Activated CD4-positive, alpha-beta memory T cell treated with anti-CD3 and anti-CD28 coated beads, Interleukin-2, amount 10 ng/mL, durations not matched to agents 7 days and 5 days (primary cell): ENCODE measurements around the gene FOXK2. TPM values are rescaled to one million over a fixed set of nuclear protein-coding genes. Genes with fewer than 3 reads are reported as not detected.

Source experiments
- CTCF ChIA-PET: fragments of 350-600 bp; sonication (Branson Sonifier 250); formaldehyde crosslinking; loops from one replicate; lab custom pipeline; 2021; ENCODE audit warnings: antibody characterized with exemption, inconsistent platforms; lab: Charles Lee
- POLR2A ChIA-PET: fragments of 350-600 bp; sonication (Branson Sonifier 250); formaldehyde crosslinking; loops from one replicate; lab custom pipeline; 2021; ENCODE audit warnings: antibody characterized with exemption; lab: Charles Lee
- DNase-seq: peaks from one replicate; pipeline ENCODE4 v3.0.0-alpha.2; 2020
- H3K27ac Mint-ChIP-seq: one replicate; pipeline ENCODE4 v1.8.0; 2021; ENCODE audit warnings: mild to moderate bottlenecking, mixed read lengths
- H3K27me3 Mint-ChIP-seq: one replicate; pipeline ENCODE4 v1.8.0; 2021; ENCODE audit warnings: mixed read lengths
- H3K36me3 Mint-ChIP-seq: one replicate; pipeline ENCODE4 v1.8.0; 2021; ENCODE audit warnings: low read depth, mixed read lengths
- H3K4me1 Mint-ChIP-seq: one replicate; pipeline ENCODE4 v1.8.0; 2021; ENCODE audit warnings: mixed read lengths
- H3K4me3 Mint-ChIP-seq: one replicate; pipeline ENCODE4 v1.8.0; 2021; ENCODE audit warnings: mild to moderate bottlenecking, mixed read lengths
- H3K9me3 Mint-ChIP-seq: one replicate; pipeline ENCODE4 v1.8.0; 2021; ENCODE audit warnings: mixed read lengths
- total RNA-seq, 2 experiments: library from RNA; stranded (reverse); gene quantifications; one replicate each; pipeline ENCODE4 v1.2.3, GENCODE V29; 2021

Gene FOXK2
- total RNA-seq, 2 experiments from 2014 or later: 53.3 to 68.2 TPM

- peaks cover 58% of the 10 kb centered on the region for H3K36me3 Mint-ChIP-seq
- DNase-seq: no peak
- POLR2A ChIA-PET: interaction anchor here (1.4 kb wide), 1 partner anchor 10 kb away, joined by 4 read pairs; no protein-coding TSS in a partner anchor
- no peaks in the 10 kb centered on the region for H3K27me3 Mint-ChIP-seq
- H3K9me3 Mint-ChIP-seq: no peaks in the 10 kb centered on the region
- CTCF ChIA-PET: no interaction called here
- H3K4me3 Mint-ChIP-seq: no peak overlapping the region
- no peak overlapping the region for H3K27ac Mint-ChIP-seq
- peaks cover 19% of the 10 kb centered on the region for H3K4me1 Mint-ChIP-seq
Observed at GRCh38 chr17:82601447-82602000, 82.0 kb downstream of the FOXK2 start.

GRCh38 chr17:82602487-82602886, 83.0 kb downstream of the FOXK2 start:
- CTCF ChIA-PET: no interaction called here
- no peak overlapping the region for H3K4me3 Mint-ChIP-seq
- no peaks in the 10 kb centered on the region for H3K27me3 Mint-ChIP-seq
- peaks cover 19% of the 10 kb centered on the region for H3K4me1 Mint-ChIP-seq
- peaks cover 55% of the 10 kb centered on the region for H3K36me3 Mint-ChIP-seq
- H3K9me3 Mint-ChIP-seq: no peaks in the 10 kb centered on the region
- no peak for DNase-seq
- POLR2A ChIA-PET: no interaction called here
- no peak overlapping the region for H3K27ac Mint-ChIP-seq

GRCh38 chr17:82602986-82603710, 83.6 kb downstream of the FOXK2 start:
- ChIA-PET POLR2A (interaction anchor here (1.0 kb wide), 2 partner anchors 10 to 11 kb away, joined by 3 to 4 read pairs; no protein-coding TSS in a partner anchor), CTCF (no interaction called here)
- peak overlapping the region; percentile 16 for H3K27ac Mint-ChIP-seq
- no peak overlapping the region for H3K4me3 Mint-ChIP-seq
- peaks cover 50% of the 10 kb centered on the region for H3K36me3 Mint-ChIP-seq
- no peaks in the 10 kb centered on the region for H3K9me3 Mint-ChIP-seq
- no peak for DNase-seq
- H3K27me3 Mint-ChIP-seq: no peaks in the 10 kb centered on the region
- H3K4me1 Mint-ChIP-seq: peaks cover 19% of the 10 kb centered on the region

GRCh38 chr17:82603981-82604448, 84.5 kb downstream of the FOXK2 start:
- peak; percentile 46 for DNase-seq
- H3K4me3 Mint-ChIP-seq: no peak overlapping the region
- H3K9me3 Mint-ChIP-seq: no peaks in the 10 kb centered on the region
- H3K4me1 Mint-ChIP-seq: peaks cover 19% of the 10 kb centered on the region
- CTCF ChIA-PET: no interaction called here
- peak overlapping the region; percentile 64 for H3K27ac Mint-ChIP-seq
- POLR2A ChIA-PET: interaction anchor here (1.0 kb wide), 2 partner anchors 11 to 12 kb away, joined by 3 to 4 read pairs; no protein-coding TSS in a partner anchor
- no peaks in the 10 kb centered on the region for H3K27me3 Mint-ChIP-seq
- H3K36me3 Mint-ChIP-seq: peaks cover 52% of the 10 kb centered on the region

- no peak overlapping the region for H3K4me3 Mint-ChIP-seq
- H3K4me1 Mint-ChIP-seq: peaks cover 19% of the 10 kb centered on the region
- ChIA-PET POLR2A (interaction anchor here (1.0 kb wide), 1 partner anchor 13 kb away, joined by 4 read pairs; no protein-coding TSS in a partner anchor), CTCF (no interaction called here)
- no peaks in the 10 kb centered on the region for H3K9me3 Mint-ChIP-seq
- peaks cover 53% of the 10 kb centered on the region for H3K36me3 Mint-ChIP-seq
- no peak overlapping the region for H3K27ac Mint-ChIP-seq
- no peaks in the 10 kb centered on the region for H3K27me3 Mint-ChIP-seq
- no peak for DNase-seq
Observed at GRCh38 chr17:82604532-82604931, 85.0 kb downstream of the FOXK2 start.

- ChIA-PET POLR2A (no interaction called here), CTCF (no interaction called here)
- H3K4me3 Mint-ChIP-seq: no peak overlapping the region
- H3K27ac Mint-ChIP-seq: no peak overlapping the region
- H3K36me3 Mint-ChIP-seq: peaks cover 55% of the 10 kb centered on the region
- peaks cover 19% of the 10 kb centered on the region for H3K4me1 Mint-ChIP-seq
- no peaks in the 10 kb centered on the region for H3K27me3 Mint-ChIP-seq
- no peaks in the 10 kb centered on the region for H3K9me3 Mint-ChIP-seq
- no peak for DNase-seq
Observed at GRCh38 chr17:82605939-82606600, 86.5 kb downstream of the FOXK2 start.

- Mint-ChIP-seq H3K4me3 (no peak overlapping the region), H3K4me1 (peaks cover 5% of the 10 kb centered on the region), H3K9me3 (no peaks in the 10 kb centered on the region), H3K27ac (no peak overlapping the region), H3K27me3 (no peaks in the 10 kb centered on the region), H3K36me3 (peaks cover 35% of the 10 kb centered on the region)
- POLR2A ChIA-PET: no interaction called here
- CTCF ChIA-PET: no interaction called here
- DNase-seq: no peak
Observed at GRCh38 chr17:82608816-82609215, 89.3 kb downstream of the FOXK2 start.

GRCh38 chr17:82609655-82610054, 90.1 kb downstream of the FOXK2 start:
- no peaks in the 10 kb centered on the region for H3K27me3 Mint-ChIP-seq
- no peak overlapping the region for H3K27ac Mint-ChIP-seq
- H3K4me1 Mint-ChIP-seq: no peaks in the 10 kb centered on the region
- POLR2A ChIA-PET: no interaction called here
- CTCF ChIA-PET: no interaction called here
- peaks cover 32% of the 10 kb centered on the region for H3K36me3 Mint-ChIP-seq
- no peak overlapping the region for H3K4me3 Mint-ChIP-seq
- H3K9me3 Mint-ChIP-seq: no peaks in the 10 kb centered on the region
- no peak for DNase-seq

- Mint-ChIP-seq H3K27ac (no peak overlapping the region), H3K4me1 (no peaks in the 10 kb centered on the region), H3K9me3 (no peaks in the 10 kb centered on the region), H3K4me3 (no peak overlapping the region), H3K36me3 (peaks cover 37% of the 10 kb centered on the region), H3K27me3 (no peaks in the 10 kb centered on the region)
- no peak for DNase-seq
- POLR2A ChIA-PET: no interaction called here
- CTCF ChIA-PET: no interaction called here
Observed at GRCh38 chr17:82611140-82612058, 91.9 kb downstream of the FOXK2 start.

GRCh38 chr17:82613283-82614094, 94.0 kb downstream of the FOXK2 start:
- Mint-ChIP-seq H3K27me3 (no peaks in the 10 kb centered on the region), H3K27ac (no peak overlapping the region), H3K4me1 (no peaks in the 10 kb centered on the region), H3K36me3 (peaks cover 43% of the 10 kb centered on the region), H3K4me3 (no peak overlapping the region), H3K9me3 (no peaks in the 10 kb centered on the region)
- CTCF ChIA-PET: no interaction called here
- POLR2A ChIA-PET: no interaction called here
- no peak for DNase-seq

- no peaks in the 10 kb centered on the region for H3K4me1 Mint-ChIP-seq
- no peak overlapping the region for H3K4me3 Mint-ChIP-seq
- no peaks in the 10 kb centered on the region for H3K27me3 Mint-ChIP-seq
- ChIA-PET POLR2A (no interaction called here), CTCF (interaction anchor here (0.6 kb wide), 1 partner anchor 9 kb away, joined by 3 read pairs; no protein-coding TSS in a partner anchor)
- peaks cover 47% of the 10 kb centered on the region for H3K36me3 Mint-ChIP-seq
- DNase-seq: no peak
- no peak overlapping the region for H3K27ac Mint-ChIP-seq
- H3K9me3 Mint-ChIP-seq: no peaks in the 10 kb centered on the region
Observed at GRCh38 chr17:82614095-82614631, 94.6 kb downstream of the FOXK2 start.
